Left lobe of liver (tissue), 2 donors: ENCODE results near the gene REEP3. TPM values are rescaled to one million over a fixed set of nuclear protein-coding genes. Genes with fewer than 3 reads are reported as not detected.

Experiments
- ATAC-seq: fragments of 200-7000 bp; cut with Tn5 transposase; one replicate; pipeline ENCODE4 v1.9.1; 2020; ENCODE audit warnings: mild to moderate bottlenecking, moderate library complexity
- DNase-seq: peaks from one replicate; pipeline ENCODE4 v3.0.0-alpha.2; 2020; ENCODE audit warnings: low spot score
- total RNA-seq: library from RNA; stranded (reverse); gene quantifications from one replicate; pipeline ENCODE4 v1.2.1, GENCODE V29; 2021
- donor health status: DM: no; HTN: no; CAD: no; lungs with moderate emphysema.
- donor health status: DM: no; HTN: yes; CAD: no.

The REEP3 gene
- total RNA-seq, 1 donor from 2014 or later: 23.7 TPM

DNA sequence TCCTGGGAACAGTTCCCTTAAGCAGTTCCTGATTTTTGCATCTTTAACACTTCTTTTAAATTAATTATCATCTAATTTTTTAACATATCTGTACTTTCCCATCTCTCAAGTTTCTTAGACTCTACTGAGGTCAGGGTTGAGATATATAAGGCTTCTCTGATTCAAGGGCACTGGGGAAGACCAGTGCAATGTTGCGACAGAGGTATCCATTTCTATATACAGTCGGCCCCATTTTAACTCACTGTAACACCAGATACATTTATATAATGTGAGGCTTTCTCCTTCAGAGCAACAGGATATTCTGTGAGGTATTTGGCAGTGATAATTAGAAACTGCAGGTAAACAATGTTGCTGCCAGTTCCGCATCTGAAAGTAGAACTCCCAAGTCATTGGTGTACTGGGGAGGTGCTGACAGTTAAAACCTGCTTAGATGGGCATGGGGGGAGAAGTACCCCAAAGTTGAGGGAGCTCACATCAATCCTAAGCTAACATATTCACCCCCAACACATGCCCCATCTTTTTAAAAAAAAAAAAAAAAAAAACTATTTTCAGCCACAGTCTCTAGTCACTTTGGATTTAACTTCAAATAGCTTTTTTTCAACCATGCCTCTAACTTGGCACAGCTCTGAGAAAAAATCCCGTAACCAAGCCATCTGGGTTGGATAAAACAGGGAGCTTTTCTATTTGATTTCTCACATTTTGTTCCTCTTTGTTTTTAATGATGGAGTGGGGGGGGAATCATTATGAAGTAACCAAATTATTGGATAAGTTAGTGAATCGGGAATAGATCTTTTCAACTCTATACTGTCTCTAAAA lies 62.9 kb downstream of the REEP3 start:
- ATAC-seq (no peak), DNase-seq (no peak)

DNA sequence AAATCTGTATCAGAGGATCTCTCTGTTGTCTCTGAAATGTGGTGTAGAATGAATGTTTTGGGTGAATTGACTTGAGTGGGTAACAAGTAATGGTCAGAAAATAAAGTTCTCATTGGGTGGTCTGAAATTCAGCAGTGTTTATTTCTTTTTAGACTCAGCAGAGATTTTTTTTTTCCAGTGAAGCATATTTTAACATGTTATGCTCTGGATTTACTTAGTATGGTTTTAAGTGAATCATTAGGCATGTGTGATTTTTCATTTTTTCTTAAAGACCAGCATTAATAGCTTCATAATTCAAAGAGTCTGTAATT lies 63.5 kb downstream of the REEP3 start:
- no peak for DNase-seq
- no peak for ATAC-seq

DNA sequence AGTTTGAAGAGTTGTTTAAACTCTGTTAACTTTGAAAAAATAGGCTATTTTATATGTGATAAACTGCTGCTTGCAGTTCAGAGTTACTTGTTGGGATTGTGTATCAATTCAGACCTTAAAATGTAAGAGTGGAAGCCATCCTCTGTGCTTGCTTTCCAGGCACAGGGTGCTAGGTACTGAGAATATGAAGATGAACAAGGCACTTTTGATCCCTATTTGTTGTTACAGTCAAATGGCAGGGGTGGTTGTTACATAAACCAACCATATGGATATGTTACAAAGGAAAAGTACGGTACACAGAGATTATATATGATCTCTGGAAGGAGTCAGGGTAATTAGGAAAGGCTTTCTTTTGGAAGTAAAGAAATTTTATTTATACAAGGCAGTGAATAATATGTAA lies 63.8 kb downstream of the REEP3 start:
- ATAC-seq: no peak
- no peak for DNase-seq

DNA sequence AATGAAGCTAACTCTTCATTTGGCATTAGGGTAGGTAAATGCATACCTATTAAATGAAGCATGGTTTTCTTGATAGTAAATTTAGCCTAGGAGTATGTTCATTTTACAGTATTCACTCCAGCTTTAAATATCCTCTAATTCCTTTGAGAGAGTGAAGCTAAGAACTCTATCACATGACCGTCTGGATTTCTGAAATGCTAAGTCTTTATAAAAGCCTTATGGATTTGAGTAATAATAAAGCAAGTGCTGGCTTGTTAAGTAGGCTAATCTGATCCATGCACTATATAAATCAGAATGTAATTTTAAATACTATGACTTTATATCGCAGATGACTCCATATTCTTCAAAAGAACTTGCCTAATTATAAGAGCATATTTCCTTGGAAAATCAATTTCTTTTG lies 64.8 kb downstream of the REEP3 start:
- ATAC-seq (no peak), DNase-seq (no peak)

DNA sequence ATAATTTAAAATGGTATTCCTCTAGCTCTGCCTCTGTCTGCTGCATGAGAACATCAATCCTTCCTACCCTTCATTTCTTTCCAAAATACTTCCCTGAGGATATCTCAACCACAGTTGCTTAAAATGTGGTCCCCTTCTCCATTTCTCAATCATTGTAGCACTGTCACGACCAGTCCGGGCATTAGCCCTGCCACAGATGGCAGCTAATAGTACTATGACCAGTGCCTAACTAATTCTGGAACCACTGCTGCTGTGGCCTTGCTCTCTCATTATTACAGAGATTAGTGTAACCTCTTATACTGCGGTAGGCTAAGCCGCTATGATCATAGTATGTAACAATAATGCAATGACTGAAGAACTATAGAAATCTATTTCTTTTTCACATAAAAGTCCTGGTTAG lies 66.0 kb downstream of the REEP3 start:
- ATAC-seq: no peak
- no peak for DNase-seq

DNA sequence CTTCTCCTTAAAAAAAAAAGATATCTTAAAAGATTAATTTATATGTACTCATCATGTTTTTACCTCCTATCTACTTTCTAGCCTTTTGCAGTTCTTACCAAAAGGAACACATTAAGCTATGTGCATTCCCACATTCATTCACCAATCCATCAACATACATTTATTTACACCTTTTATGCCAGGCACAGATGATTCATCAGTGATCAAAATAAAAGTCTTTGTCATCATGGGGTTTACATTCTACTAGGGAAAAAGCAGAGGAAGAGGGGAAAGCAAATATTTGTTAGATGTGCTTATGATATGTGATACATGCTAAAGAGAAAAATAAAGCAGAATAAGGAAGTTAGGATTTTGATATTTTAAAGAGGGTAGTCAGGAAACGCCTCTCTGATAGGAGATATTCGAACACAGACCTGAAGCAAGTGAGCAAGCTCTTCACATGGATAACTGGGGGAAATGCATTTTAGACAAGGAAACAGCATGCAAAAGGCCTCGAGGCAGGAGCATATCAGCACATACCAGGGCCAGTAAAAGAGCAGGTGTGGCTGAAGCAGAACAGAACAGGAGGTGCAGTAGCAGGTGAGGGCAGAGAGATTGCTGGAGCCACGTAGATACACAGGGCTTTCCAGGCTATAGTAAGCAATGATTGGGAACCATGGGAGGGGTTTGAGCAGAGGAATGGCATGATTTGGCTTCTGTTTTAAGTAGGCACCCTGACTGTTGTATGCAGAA lies 67.4 kb downstream of the REEP3 start:
- ATAC-seq: no peak
- DNase-seq: no peak

DNA sequence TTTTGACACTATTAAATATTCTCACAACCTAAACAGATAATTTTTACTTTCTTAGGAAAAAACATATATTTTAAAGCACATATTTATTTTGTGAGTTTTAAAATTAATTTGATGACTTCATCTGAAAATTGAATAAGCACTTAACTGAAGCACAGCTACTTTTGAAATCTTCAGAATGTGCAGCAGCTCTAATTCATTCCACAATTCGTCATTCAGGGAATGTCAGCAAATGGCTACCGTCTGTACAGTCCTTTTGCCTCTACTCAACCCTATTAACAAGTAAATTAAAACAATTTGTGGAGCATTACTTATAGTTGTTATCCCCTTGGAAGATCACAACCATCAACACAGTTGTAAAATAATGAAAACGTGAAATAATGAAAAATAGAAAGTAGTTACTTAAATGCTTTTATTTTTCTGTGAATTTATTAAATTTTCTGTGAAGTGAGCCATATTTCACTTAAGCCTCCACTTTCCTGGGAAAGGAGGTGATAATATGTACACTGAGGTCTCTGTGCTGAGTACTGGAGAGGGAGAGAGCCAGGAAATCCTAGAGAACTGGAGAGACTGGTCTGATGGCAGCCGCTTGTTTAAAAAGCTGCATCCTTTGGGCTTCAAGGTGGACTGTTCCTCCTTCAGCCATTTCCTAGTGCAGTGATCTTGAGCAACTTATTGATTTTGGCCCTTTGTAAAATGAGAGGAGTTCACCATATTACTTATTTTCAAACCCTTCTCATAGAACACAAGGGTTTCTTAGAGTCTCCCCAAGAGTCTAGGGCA lies 70.6 kb downstream of the REEP3 start:
- DNase-seq (no peak), ATAC-seq (no peak)

DNA sequence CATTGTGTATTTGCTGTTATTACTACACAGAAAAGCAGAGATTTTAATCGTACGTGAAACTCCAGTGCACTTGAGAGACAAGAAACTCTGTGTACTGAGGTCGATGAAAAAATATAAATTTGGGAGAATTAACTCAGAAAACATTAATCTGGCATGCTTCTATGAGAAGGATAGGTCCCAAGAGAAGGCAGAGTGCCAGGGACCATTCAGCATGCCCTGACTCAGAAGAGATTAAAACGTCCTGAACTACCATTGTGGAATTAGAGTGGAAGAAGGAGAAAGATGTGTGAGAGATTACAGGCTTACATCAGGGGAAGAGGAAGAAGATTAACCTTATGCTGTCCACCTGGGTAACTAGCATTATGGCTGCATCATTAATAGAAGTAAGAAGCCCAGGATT lies 72.4 kb downstream of the REEP3 start:
- ATAC-seq: no peak
- DNase-seq: no peak

DNA sequence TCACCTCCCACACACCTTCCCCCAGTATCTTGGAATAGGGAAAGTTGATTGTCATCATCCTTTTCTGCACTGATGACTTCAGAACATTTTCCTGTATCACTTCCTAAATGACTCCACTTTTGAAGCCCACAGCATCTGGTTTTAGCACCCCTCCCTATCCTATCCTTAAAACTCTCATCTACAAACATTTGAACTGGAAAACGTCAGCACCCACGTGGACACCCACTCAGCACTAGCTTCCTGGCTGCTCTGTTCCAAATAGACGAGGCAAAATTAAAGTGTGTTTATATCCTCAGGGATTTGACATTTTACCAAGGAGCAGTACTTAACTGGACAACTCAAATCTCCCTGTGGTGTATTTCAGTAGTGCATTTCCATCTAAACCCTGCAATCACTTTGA lies 73.9 kb downstream of the REEP3 start:
- DNase-seq: no peak
- ATAC-seq: no peak

DNA sequence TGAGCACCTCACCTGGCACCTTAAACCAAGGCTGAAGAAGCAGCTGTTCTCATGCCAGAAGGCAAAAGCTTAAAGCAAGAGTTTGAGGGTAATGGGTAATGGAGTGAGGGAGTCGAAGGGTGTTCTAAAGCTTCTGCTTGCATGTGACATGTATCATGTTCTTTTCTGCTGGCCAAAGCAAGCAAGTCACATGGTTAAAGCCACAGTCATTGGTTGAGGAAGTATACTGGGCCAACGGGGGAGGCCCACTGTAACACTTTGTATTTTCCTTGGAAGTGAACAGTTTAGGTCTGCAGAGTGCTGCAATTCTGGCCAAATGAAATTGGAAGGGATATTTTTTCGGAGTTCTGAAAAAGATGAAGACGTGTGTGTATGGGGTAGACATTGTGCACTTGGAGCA lies 75.7 kb downstream of the REEP3 start:
- DNase-seq (no peak), ATAC-seq (no peak)

DNA sequence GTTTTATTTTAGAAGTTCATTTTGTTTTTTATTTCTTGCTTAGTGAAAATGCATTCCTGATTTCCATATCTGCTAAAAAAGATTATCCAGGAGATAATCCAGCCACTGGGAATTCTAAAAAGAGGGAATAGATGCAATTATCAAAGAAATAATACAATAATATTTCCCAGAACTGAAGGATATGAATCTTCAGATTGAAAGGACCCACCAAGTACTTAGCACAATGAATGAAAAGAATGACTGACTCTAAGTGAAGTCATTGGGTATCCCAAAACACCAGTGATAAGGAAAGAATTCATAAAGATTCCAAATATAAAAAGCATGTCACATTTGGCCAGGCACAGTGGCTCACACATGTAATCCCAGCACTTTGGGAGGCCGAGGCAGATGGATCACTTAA lies 79.3 kb downstream of the REEP3 start:
- no peak for ATAC-seq
- DNase-seq: no peak

DNA sequence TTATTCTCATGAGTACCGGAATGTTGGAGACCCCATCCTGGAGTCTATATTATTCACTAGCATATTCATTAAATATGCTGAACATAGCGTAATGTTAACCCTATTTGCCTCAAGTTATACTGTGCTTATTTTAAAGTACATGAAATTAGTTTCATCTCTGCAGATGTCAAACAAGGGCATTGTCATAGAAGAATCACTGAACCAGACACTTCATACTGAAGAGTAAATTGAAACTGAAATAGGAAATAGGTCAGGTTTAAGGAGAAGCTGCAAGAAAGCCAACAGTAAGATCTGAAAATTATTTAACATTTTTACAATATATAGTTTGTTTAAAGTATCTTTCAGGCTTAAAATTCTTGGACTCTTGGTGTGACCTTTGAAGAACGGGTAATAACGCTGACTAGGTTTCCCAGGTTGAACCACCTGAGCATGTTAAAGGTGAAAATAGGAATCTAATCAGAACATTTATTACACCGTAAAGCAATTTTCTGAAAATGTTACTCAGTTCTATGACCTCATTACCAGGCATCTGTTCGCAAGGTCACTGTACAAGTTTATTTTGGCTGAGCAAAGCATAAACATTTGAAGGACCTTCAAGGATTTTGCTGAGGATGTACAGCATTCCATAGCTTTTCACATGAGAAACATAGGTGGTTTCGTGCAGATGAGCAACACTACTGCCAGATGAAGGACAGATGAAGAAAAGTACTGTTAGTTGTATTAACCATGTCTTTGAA lies 82.7 kb downstream of the REEP3 start:
- ATAC-seq: no peak

DNA sequence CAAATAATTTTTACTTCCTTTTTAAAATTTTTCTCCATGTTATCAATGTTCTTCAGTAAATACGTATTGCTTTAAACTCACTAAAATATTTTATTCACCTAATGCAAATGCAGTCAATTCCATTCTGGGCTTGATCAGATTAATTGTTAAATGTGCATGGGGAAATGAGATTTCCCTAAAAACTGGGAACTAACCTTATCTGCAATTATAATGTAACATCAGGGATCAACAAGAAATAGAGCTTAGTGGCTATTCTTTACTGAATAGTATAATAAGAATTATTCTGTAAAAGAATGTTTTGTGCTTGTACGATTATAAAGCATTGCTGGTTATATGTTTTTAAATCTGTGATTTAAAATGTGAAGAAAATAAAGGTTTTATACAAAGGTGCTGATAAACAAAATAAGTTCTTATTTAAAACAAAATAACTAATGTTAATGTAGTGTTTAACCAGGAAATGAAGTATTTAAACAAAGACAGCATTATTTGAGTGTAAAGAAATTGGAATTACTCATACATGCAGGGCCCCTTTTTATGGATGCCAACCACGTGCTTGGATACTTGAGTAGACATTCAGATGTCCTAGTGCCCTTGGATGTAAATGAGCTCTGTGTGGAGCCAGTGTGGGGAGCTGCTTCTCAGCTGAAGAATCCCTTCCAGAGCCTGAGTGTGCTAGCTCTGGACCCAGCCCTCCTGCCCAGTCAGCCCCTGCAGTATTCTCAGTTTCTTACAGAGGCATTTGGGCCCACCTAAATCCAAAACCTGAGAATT lies 84.2 kb downstream of the REEP3 start:
- ATAC-seq (no peak), DNase-seq (no peak)

More for the DNA sequence above, 82.7 kb downstream of the REEP3 start:
- DNase-seq: no peak

DNA sequence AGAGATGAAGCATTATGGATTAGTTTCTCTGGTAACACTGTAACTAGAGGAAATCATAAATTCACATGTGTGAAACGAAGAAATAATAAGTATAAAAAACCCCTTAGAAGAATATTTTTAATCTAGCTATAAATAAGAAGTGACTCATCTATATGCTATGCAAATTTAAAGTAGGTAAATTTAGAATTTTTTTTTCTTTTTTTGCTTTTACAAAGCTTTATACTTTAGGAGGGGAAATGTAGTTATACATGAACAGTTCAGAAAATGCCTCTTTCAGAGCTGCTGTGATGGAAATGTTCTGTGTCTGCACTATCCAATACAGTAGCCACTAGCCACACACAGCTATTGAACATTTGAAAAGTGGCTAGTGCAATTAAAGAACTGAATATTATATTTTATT lies 87.3 kb downstream of the REEP3 start:
- ATAC-seq (no peak), DNase-seq (no peak)

DNA sequence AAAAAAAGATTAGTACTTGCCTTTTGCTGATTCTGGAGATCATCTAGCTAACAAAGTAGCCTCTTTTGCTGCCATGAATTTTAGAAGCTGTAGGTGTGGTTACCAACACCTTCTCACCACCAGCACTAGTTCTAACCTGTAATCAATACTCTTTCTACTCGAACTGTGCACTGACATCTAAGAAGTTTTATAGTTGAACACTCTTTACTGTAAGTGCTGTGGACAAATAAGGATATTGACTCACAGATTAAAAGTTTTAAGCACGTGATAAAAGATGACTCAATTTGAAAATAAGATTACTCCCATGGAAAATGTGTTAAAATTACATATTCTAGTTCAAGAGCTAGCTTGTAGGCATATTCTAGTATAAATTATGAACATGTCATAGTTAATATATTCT lies 89.9 kb downstream of the REEP3 start:
- DNase-seq: no peak
- no peak for ATAC-seq

DNA sequence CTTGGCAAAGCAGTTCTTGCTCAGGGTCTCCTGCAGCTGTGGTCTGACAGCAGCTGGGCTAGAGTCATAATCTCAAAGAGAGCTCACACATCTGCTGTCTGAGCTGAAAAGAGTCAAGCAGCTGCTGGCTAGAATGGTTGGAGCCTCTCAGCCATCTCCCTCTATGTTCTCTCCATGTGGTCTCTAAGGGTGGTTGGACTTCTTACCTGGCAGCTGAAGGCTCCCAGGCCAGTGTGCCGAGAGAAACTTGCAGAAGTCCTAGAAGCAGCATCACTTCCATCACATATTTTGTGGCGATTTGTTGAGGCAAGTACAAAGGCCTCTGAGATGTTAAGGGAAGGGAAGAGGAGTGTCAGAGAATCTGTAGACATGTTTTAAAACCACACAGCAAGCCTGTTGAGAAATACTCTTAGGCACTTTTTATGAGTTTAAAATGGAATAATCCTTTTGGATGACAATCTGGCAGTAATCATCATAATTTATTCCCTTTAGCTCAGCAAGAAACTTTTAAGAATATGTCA lies 93.2 kb downstream of the REEP3 start:
- DNase-seq (no peak), ATAC-seq (no peak)

DNA sequence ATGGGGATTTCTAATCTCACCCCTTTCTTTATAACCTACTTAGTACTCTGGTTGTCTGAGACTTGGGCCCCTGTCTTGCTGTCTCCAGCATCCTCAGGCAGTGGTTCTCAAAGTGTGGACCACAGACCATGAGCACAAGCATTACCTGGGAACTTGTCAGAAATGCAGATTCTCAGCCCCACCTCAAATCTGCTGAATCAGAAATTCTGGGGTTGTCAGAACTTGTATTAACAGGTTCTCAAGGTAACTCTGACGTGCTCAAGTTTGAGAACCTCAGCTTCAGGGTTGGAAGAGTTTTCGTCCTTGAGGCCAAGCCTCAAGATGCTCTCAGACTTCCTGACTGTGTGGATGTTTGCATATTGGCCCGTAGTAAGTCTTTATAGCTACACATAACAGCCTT lies 97.4 kb downstream of the REEP3 start:
- no peak for ATAC-seq

DNA sequence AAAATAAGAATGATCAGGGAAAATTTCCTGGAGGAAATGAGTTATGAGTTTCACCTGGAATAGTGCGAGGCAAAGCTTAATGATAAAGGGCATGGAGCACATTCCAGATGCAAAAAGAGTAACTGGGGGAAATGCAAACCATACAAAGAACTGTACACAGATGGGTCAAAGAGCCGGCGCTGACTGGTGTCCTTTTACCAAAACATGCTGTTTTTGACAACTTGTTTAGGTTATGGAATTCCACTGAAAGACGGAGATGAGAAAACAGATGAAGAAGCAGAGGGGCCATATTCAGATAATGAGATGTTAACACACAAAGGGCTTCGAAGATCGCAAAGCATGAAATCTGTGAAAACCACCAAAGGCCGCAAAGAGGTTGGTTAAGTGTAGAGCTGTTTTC lies 98.2 kb downstream of the REEP3 start:
- DNase-seq (no peak), ATAC-seq (no peak)

More for the DNA sequence above, 97.4 kb downstream of the REEP3 start:
- no peak for DNase-seq

DNA sequence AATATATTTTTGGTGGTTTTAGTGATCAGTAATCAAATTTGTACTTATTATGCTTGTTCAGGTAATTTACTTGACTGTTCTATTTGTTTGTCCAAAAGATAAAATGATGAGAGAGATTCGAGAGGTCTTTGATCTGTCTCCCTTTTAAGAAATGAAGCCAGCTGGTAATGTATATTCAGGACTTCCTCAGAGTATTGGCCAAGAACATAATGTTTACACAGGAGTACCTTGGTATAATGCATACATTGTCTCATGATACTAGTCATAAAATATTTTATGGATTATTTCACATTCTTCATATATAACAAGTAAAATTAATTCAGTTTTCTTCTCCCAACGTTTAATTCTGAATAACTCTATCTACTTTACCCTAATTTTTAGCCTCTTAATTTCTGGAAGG lies 100.9 kb downstream of the REEP3 start:
- ATAC-seq (no peak), DNase-seq (no peak)

DNA sequence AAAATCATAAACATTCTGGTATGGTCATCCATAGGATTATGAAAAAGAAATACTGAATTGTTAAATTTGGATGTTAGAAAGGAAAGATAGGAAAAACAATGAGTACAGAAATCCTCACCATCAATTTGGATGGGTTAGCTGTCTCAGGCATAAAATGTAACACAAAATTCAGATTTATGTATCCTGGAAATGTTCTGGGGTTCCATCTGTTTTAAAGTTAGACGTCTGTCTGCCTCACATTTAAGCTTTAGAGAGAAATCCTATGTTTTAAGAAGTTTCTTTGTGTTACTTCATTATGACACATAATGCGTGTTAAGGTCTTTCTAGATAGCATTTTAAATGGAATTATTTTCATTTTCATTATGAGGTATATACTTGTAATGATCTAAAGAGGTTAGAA lies 103.5 kb downstream of the REEP3 start:
- DNase-seq (no peak), ATAC-seq (no peak)
